ENCODE measurements around the gene ADAMTS9.

GRCh38 chr3:64578062-64578770, 109.6 kb downstream of the ADAMTS9 start:
- TF ChIP-seq CTCF (IDR thresholded peaks at IDR 0.05; ENCODE audit: insufficient read depth, low read length, poor library complexity, severe bottlenecking) (no peak), EZH2phosphoT487 (conservative IDR thresholded peaks at IDR 0.05; ENCODE audit: low read length) (no peak)

All from SU-DHL-6 (cell line).